WTC11 (cell line): ENCODE measurements around the gene ACBD3. TPM values are rescaled to one million over a fixed set of nuclear protein-coding genes. Genes with fewer than 3 reads are reported as not detected.

ENCODE experiments used
- ATAC-seq: fragments of 200-7000 bp; cut with Tn5 transposase; 2 replicates; pipeline ENCODE4 v1.10.0; 2021; ENCODE audit warnings: mild to moderate bottlenecking, moderate library complexity
- CTCF ChIA-PET: fragments of 300-600 bp; sonication (Branson Sonifier 250); formaldehyde crosslinking; loops from one replicate; lab custom pipeline; 2021; ENCODE audit warnings: antibody characterized with exemption; lab: Charles Lee
- POLR2A ChIA-PET: fragments of 350-600 bp; sonication (Branson Sonifier 250); formaldehyde crosslinking; loops from one replicate; lab custom pipeline; 2021; ENCODE audit warnings: antibody characterized with exemption; lab: Charles Lee
- DNase-seq: peaks from one replicate; pipeline ENCODE4 v3.0.0; 2021; ENCODE audit warnings: low spot score
- H3K27ac Mint-ChIP-seq: 2 replicates; pipeline ENCODE4 v1.8.0; 2021; ENCODE audit warnings: mixed read lengths
- H3K27me3 Mint-ChIP-seq: 2 replicates; pipeline ENCODE4 v1.8.0; 2021; ENCODE audit warnings: low read depth, mild to moderate bottlenecking, moderate library complexity, mixed read lengths
- H3K36me3 Mint-ChIP-seq: 2 replicates; pipeline ENCODE4 v1.8.0; 2021; ENCODE audit warnings: mixed read lengths
- H3K4me1 Mint-ChIP-seq: 2 replicates; pipeline ENCODE4 v1.8.0; 2022; ENCODE audit warnings: mixed read lengths
- H3K4me3 Mint-ChIP-seq: 2 replicates; pipeline ENCODE4 v1.8.0; 2021; ENCODE audit warnings: mild to moderate bottlenecking, moderate library complexity, mixed read lengths
- H3K9me3 Mint-ChIP-seq: 2 replicates; pipeline ENCODE4 v1.8.0; 2021; ENCODE audit warnings: mixed read lengths
- ATF1 ChIP-seq: sonication (generic); formaldehyde crosslinking; IDR thresholded peaks from 2 replicates; pipeline ENCODE4 v1.8.1; 2023; ENCODE audit warnings: mild to moderate bottlenecking, moderate library complexity, missing genetic modification reagents
- CREM ChIP-seq: sonication (generic); formaldehyde crosslinking; IDR thresholded peaks from 2 replicates; pipeline ENCODE4 v1.8.1; 2022; ENCODE audit warnings: mild to moderate bottlenecking, missing genetic modification reagents, moderate library complexity
- E2F4 ChIP-seq: sonication (generic); formaldehyde crosslinking; IDR thresholded peaks from 2 replicates; pipeline ENCODE4 v1.8.1; 2022; ENCODE audit warnings: low read depth, mild to moderate bottlenecking, moderate library complexity, missing genetic modification reagents, borderline replicate concordance
- EMX1 ChIP-seq: fragments of 250-450 bp; sonication (Bioruptor Pico); IDR thresholded peaks from 2 replicates; pipeline ENCODE4 v1.8.0; 2021; ENCODE audit warnings: mild to moderate bottlenecking
- FOXJ3 ChIP-seq: sonication (generic); formaldehyde crosslinking; IDR thresholded peaks from 2 replicates; pipeline ENCODE4 v1.9.0; 2021; ENCODE audit warnings: missing genetic modification reagents, mild to moderate bottlenecking, borderline replicate concordance
- GRHL2 ChIP-seq: fragments of 250-450 bp; sonication (Bioruptor Pico); IDR thresholded peaks from 2 replicates; pipeline ENCODE4 v1.8.0; 2022; ENCODE audit warnings: mild to moderate bottlenecking, moderate library complexity; ENCODE audit not compliant: insufficient replicate concordance, severe bottlenecking
- JAZF1 ChIP-seq: fragments of 250-450 bp; sonication (Bioruptor Pico); IDR thresholded peaks from 2 replicates; pipeline ENCODE4 v1.9.0; 2021; ENCODE audit warnings: moderate library complexity, mild to moderate bottlenecking, inconsistent platforms
- JUN ChIP-seq: sonication (generic); formaldehyde crosslinking; IDR thresholded peaks from 2 replicates; pipeline ENCODE4 v1.8.0; 2023; ENCODE audit warnings: mild to moderate bottlenecking, missing genetic modification reagents
- MXD4 ChIP-seq: fragments of 250-450 bp; sonication (Bioruptor Pico); IDR thresholded peaks from 2 replicates; pipeline ENCODE4 v1.8.0; 2021; ENCODE audit warnings: mild to moderate bottlenecking, moderate library complexity, borderline replicate concordance
- NFATC4 ChIP-seq: fragments of 250-450 bp; sonication (Bioruptor Pico); IDR thresholded peaks from 2 replicates; pipeline ENCODE4 v1.9.0; 2021; ENCODE audit warnings: mild to moderate bottlenecking
- SMAD4 ChIP-seq: sonication (generic); formaldehyde crosslinking; IDR thresholded peaks from 2 replicates; pipeline ENCODE4 v1.8.0; 2022; ENCODE audit warnings: mild to moderate bottlenecking, missing genetic modification reagents
- TP53 ChIP-seq: sonication (generic); formaldehyde crosslinking; IDR thresholded peaks from 2 replicates; pipeline ENCODE4 v1.8.1; 2023; ENCODE audit warnings: mild to moderate bottlenecking, missing genetic modification reagents
- ZNF232 ChIP-seq: sonication (generic); formaldehyde crosslinking; IDR thresholded peaks from 2 replicates; pipeline ENCODE4 v1.8.0; 2022; ENCODE audit warnings: mild to moderate bottlenecking, missing genetic modification reagents
- ZNF263 ChIP-seq: sonication (generic); formaldehyde crosslinking; IDR thresholded peaks from 2 replicates; pipeline ENCODE4 v1.8.1; 2022; ENCODE audit warnings: low read depth, mild to moderate bottlenecking, moderate library complexity, missing genetic modification reagents
- ZNF396 ChIP-seq: fragments of 250-450 bp; sonication (Bioruptor Pico); IDR thresholded peaks from 2 replicates; pipeline ENCODE4 v1.8.0; 2021; ENCODE audit warnings: mild to moderate bottlenecking, moderate library complexity, borderline replicate concordance
- ZNF532 ChIP-seq: fragments of 250-450 bp; sonication (Bioruptor Pico); IDR thresholded peaks from 2 replicates; pipeline ENCODE4 v1.9.0; 2021; ENCODE audit warnings: mild to moderate bottlenecking, borderline replicate concordance
- ZNF671 ChIP-seq: fragments of 250-450 bp; sonication (Bioruptor Pico); IDR thresholded peaks from 2 replicates; pipeline ENCODE4 v1.8.0; 2021; ENCODE audit warnings: mild to moderate bottlenecking
- total RNA-seq: library from RNA; stranded (reverse); gene quantifications from 3 replicates; pipeline ENCODE4 v1.2.3, GENCODE V29; 2021
- TF ChIP-seq, protein P1 (sequence below): sonication (generic); formaldehyde crosslinking; IDR thresholded peaks from 2 replicates; pipeline ENCODE4 v1.8.0; 2022; ENCODE audit warnings: mild to moderate bottlenecking, missing genetic modification reagents
- TF ChIP-seq, protein P2 (sequence below): fragments of 250-450 bp; sonication (Bioruptor Pico); IDR thresholded peaks from 2 replicates; pipeline ENCODE4 v1.9.0; 2021; ENCODE audit warnings: mild to moderate bottlenecking
- TF ChIP-seq, protein P3 (sequence below): sonication (generic); formaldehyde crosslinking; IDR thresholded peaks from 2 replicates; pipeline ENCODE4 v1.8.1; 2023; ENCODE audit warnings: mild to moderate bottlenecking, missing genetic modification reagents, borderline replicate concordance
- TF ChIP-seq, protein P4 (sequence below): sonication (generic); formaldehyde crosslinking; IDR thresholded peaks from 2 replicates; pipeline ENCODE4 v1.8.1; 2022; ENCODE audit warnings: mild to moderate bottlenecking, missing genetic modification reagents, moderate library complexity, borderline replicate concordance

Gene ACBD3
- total RNA-seq, 1 experiment from 2014 or later = 38.9 TPM

DNA sequence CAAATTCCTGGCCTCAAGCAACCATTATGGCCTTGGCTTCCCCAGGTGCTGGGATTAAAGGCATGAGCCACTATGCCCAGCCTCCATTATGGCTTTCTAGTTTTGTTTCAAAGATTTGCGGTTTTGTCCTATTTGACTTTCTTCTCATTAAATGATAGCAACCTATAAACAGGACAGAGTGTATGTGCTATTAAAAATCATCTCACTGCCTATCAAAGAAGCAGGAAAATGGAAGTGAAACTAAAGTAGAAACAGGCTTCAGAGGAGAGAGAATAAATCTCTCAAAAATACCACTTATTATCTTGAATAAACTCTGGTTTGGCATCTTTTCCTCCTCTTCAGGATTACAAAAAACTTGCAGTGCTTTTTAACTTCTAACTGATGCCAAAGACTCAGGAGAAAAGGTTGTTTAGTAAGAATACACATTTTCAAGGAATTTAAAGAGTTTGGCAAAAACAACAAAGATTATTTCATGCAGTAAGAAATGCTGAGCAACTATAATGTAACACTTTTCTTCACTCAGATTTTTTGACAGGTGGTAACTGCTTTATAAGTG lies 28.7 kb downstream of the ACBD3 start (continued):
- TF ChIP-seq, protein P1, sequence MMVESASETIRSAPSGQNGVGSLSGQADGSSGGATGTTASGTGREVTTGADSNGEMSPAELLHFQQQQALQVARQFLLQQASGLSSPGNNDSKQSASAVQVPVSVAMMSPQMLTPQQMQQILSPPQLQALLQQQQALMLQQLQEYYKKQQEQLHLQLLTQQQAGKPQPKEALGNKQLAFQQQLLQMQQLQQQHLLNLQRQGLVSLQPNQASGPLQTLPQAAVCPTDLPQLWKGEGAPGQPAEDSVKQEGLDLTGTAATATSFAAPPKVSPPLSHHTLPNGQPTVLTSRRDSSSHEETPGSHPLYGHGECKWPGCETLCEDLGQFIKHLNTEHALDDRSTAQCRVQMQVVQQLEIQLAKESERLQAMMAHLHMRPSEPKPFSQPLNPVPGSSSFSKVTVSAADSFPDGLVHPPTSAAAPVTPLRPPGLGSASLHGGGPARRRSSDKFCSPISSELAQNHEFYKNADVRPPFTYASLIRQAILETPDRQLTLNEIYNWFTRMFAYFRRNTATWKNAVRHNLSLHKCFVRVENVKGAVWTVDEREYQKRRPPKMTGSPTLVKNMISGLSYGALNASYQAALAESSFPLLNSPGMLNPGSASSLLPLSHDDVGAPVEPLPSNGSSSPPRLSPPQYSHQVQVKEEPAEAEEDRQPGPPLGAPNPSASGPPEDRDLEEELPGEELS (CRISPR knock-in tag) = no peak
- TF ChIP-seq NFATC4 (CRISPR knock-in tag) (no peak), MXD4 (CRISPR knock-in tag) (no peak), GRHL2 (CRISPR knock-in tag) (no peak)

GRCh38 chr1:226154593-226154992 lies 31.9 kb downstream of the ACBD3 start:
- ChIA-PET CTCF (interaction anchor here (1.6 to 2.5 kb wide), 2 partner anchors 29 to 42 kb away, joined by 4 to 11 read pairs; no protein-coding TSS in a partner anchor), POLR2A (no interaction called here)
- Mint-ChIP-seq H3K9me3 (no peaks in the 10 kb centered on the region), H3K36me3 (peaks cover 55% of the 10 kb centered on the region), H3K27me3 (no peaks in the 10 kb centered on the region), H3K4me1 (no peaks in the 10 kb centered on the region), H3K27ac (no peak overlapping the region), H3K4me3 (no peak overlapping the region)
- DNase-seq (no peak), ATAC-seq (no peak)
- TF ChIP-seq TP53 (CRISPR knock-in tag) (no peak), ZNF671 (no peak), ZNF532 (CRISPR knock-in tag) (no peak), ZNF263 (CRISPR knock-in tag) (no peak), ZNF396 (CRISPR knock-in tag) (no peak), ATF1 (CRISPR knock-in tag) (no peak), E2F4 (no peak), FOXJ3 (no peak), JUN (CRISPR knock-in tag) (no peak), ZNF232 (CRISPR knock-in tag) (no peak), MXD4 (CRISPR knock-in tag) (no peak), JAZF1 (no peak), CREM (CRISPR knock-in tag) (no peak), EMX1 (CRISPR knock-in tag) (no peak), SMAD4 (CRISPR knock-in tag) (no peak)
- TF ChIP-seq, protein P2, sequence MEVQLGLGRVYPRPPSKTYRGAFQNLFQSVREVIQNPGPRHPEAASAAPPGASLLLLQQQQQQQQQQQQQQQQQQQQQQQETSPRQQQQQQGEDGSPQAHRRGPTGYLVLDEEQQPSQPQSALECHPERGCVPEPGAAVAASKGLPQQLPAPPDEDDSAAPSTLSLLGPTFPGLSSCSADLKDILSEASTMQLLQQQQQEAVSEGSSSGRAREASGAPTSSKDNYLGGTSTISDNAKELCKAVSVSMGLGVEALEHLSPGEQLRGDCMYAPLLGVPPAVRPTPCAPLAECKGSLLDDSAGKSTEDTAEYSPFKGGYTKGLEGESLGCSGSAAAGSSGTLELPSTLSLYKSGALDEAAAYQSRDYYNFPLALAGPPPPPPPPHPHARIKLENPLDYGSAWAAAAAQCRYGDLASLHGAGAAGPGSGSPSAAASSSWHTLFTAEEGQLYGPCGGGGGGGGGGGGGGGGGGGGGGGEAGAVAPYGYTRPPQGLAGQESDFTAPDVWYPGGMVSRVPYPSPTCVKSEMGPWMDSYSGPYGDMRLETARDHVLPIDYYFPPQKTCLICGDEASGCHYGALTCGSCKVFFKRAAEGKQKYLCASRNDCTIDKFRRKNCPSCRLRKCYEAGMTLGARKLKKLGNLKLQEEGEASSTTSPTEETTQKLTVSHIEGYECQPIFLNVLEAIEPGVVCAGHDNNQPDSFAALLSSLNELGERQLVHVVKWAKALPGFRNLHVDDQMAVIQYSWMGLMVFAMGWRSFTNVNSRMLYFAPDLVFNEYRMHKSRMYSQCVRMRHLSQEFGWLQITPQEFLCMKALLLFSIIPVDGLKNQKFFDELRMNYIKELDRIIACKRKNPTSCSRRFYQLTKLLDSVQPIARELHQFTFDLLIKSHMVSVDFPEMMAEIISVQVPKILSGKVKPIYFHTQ = no peak
- TF ChIP-seq, protein P3, sequence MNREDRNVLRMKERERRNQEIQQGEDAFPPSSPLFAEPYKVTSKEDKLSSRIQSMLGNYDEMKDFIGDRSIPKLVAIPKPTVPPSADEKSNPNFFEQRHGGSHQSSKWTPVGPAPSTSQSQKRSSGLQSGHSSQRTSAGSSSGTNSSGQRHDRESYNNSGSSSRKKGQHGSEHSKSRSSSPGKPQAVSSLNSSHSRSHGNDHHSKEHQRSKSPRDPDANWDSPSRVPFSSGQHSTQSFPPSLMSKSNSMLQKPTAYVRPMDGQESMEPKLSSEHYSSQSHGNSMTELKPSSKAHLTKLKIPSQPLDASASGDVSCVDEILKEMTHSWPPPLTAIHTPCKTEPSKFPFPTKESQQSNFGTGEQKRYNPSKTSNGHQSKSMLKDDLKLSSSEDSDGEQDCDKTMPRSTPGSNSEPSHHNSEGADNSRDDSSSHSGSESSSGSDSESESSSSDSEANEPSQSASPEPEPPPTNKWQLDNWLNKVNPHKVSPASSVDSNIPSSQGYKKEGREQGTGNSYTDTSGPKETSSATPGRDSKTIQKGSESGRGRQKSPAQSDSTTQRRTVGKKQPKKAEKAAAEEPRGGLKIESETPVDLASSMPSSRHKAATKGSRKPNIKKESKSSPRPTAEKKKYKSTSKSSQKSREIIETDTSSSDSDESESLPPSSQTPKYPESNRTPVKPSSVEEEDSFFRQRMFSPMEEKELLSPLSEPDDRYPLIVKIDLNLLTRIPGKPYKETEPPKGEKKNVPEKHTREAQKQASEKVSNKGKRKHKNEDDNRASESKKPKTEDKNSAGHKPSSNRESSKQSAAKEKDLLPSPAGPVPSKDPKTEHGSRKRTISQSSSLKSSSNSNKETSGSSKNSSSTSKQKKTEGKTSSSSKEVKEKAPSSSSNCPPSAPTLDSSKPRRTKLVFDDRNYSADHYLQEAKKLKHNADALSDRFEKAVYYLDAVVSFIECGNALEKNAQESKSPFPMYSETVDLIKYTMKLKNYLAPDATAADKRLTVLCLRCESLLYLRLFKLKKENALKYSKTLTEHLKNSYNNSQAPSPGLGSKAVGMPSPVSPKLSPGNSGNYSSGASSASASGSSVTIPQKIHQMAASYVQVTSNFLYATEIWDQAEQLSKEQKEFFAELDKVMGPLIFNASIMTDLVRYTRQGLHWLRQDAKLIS = no peak
- TF ChIP-seq, protein P4, sequence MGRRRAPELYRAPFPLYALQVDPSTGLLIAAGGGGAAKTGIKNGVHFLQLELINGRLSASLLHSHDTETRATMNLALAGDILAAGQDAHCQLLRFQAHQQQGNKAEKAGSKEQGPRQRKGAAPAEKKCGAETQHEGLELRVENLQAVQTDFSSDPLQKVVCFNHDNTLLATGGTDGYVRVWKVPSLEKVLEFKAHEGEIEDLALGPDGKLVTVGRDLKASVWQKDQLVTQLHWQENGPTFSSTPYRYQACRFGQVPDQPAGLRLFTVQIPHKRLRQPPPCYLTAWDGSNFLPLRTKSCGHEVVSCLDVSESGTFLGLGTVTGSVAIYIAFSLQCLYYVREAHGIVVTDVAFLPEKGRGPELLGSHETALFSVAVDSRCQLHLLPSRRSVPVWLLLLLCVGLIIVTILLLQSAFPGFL (CRISPR knock-in tag) = no peak
